Activated naive CD8-positive, alpha-beta T cell treated with anti-CD3 and anti-CD28 coated beads for 36 hours (primary cell): ENCODE results near the gene DDX54. TPM values are rescaled to one million over a fixed set of nuclear protein-coding genes. Genes with fewer than 3 reads are reported as not detected.
"Not testable (repeated sequence)": the region's sequence is repeated elsewhere in the genome, so short reads cannot be mapped to it uniquely, and the experiment has no call there.

Experiments
- DNase-seq: peaks from one replicate; pipeline ENCODE4 v3.0.0; 2021
- H3K27ac Mint-ChIP-seq: one replicate; pipeline ENCODE4 v1.8.0; 2022; ENCODE audit warnings: mild to moderate bottlenecking, moderate library complexity, mixed read lengths
- H3K27me3 Mint-ChIP-seq: one replicate; pipeline ENCODE4 v1.8.0; 2022; ENCODE audit warnings: mild to moderate bottlenecking, mixed read lengths
- H3K36me3 Mint-ChIP-seq: one replicate; pipeline ENCODE4 v1.8.0; 2021; ENCODE audit warnings: mild to moderate bottlenecking, mixed read lengths
- H3K4me1 Mint-ChIP-seq: one replicate; pipeline ENCODE4 v1.8.0; 2021; ENCODE audit warnings: mixed read lengths
- H3K4me3 Mint-ChIP-seq: one replicate; pipeline ENCODE4 v1.8.0; 2022; ENCODE audit warnings: mild to moderate bottlenecking, moderate library complexity, mixed read lengths
- H3K9me3 Mint-ChIP-seq: one replicate; pipeline ENCODE4 v1.8.0; 2022; ENCODE audit warnings: mixed read lengths
- total RNA-seq, 2 experiments: library from RNA; stranded (reverse); gene quantifications; one replicate each; pipeline ENCODE4 v1.2.3, GENCODE V29; 2021

Gene DDX54
- total RNA-seq, 2 experiments from 2014 or later: 136 to 145 TPM

DNA sequence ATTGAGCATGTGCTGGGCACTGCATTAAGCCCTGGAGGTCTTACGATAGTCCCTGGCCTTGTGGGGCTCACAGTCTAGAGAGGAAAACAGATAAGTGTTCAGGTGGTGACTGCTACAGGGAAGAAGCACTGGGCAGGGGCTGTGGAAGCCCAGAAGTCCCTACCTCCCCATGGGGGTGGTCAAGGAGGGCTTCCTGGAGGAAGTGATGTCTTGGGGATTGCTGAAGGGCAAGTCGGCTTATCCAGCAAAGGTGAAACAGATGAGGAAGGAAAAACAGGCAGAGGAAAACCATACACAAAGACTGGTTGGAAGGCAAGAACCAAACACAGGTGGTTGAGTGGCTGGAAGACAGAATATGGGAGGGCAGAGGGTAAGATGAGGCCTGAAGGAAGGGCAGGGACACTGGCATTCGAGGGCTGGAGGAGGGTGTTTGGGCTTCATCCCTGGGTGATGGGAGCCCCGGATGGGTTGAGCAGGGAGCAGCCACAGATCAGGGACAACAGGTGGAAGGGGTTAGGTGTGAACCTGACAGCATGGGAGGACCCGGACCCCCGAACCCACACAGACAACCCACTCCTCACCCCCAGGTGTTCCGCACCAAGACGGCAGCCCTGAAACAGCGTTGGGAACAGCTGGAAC is 33.0 kb downstream of the DDX54 start:
- Mint-ChIP-seq H3K4me1 (peaks cover 20% of the 10 kb centered on the region), H3K36me3 (no peaks in the 10 kb centered on the region), H3K4me3 (peak overlapping the region; percentile 71), H3K27me3 (peaks cover 30% of the 10 kb centered on the region), H3K27ac (peak overlapping the region; percentile 15), H3K9me3 (no peaks in the 10 kb centered on the region)
- DNase-seq: no peak

- Mint-ChIP-seq H3K9me3 (no peaks in the 10 kb centered on the region), H3K4me1 (peaks cover 14% of the 10 kb centered on the region), H3K4me3 (no peak overlapping the region), H3K27ac (no peak overlapping the region), H3K27me3 (peaks cover 30% of the 10 kb centered on the region), H3K36me3 (no peaks in the 10 kb centered on the region)
- no peak for DNase-seq
These were observed 33.6 kb downstream of the DDX54 start for GRCh38 chr12:113151655-113152054.

GRCh38 chr12:113149361-113150150 is 35.7 kb downstream of the DDX54 start, which contains the start of gene CFAP73:
CFAP73 (plus strand) TSS chr12:113149724; CDS start chr12:113149858, 134 bp downstream.
- peaks cover 25% of the 10 kb centered on the region for H3K27me3 Mint-ChIP-seq
- H3K36me3 Mint-ChIP-seq: no peaks in the 10 kb centered on the region
- peaks cover 11% of the 10 kb centered on the region for H3K4me1 Mint-ChIP-seq
- no peak within 1 kb of the TSS for H3K27ac Mint-ChIP-seq
- no peak within 1 kb of the TSS for H3K4me3 Mint-ChIP-seq
- DNase-seq: peak; percentile 47
- H3K9me3 Mint-ChIP-seq: no peaks in the 10 kb centered on the region

DNA sequence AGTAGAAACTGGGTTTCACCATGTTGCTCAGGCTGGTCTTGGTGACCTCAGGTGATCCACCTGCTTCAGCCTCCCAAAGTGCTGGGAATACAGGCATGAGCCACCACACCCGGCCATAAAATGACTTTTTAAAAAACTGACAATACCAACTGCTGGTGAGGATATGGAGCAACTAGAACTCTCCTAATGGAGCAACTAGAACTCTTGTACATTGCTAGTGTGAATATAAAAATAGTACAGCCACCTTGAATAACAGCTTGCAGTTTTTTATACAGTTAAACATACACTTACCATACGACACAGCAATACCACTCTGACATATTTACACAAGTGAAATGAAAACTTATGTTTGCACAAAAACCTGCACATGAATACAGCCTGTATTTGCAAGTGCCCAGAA is 38.3 kb downstream of the DDX54 start:
- Mint-ChIP-seq H3K4me3 (no peak overlapping the region), H3K27me3 (peaks cover 11% of the 10 kb centered on the region), H3K4me1 (peaks cover 5% of the 10 kb centered on the region), H3K36me3 (no peaks in the 10 kb centered on the region), H3K27ac (no peak overlapping the region), H3K9me3 (no peaks in the 10 kb centered on the region)
- no peak for DNase-seq

DNA sequence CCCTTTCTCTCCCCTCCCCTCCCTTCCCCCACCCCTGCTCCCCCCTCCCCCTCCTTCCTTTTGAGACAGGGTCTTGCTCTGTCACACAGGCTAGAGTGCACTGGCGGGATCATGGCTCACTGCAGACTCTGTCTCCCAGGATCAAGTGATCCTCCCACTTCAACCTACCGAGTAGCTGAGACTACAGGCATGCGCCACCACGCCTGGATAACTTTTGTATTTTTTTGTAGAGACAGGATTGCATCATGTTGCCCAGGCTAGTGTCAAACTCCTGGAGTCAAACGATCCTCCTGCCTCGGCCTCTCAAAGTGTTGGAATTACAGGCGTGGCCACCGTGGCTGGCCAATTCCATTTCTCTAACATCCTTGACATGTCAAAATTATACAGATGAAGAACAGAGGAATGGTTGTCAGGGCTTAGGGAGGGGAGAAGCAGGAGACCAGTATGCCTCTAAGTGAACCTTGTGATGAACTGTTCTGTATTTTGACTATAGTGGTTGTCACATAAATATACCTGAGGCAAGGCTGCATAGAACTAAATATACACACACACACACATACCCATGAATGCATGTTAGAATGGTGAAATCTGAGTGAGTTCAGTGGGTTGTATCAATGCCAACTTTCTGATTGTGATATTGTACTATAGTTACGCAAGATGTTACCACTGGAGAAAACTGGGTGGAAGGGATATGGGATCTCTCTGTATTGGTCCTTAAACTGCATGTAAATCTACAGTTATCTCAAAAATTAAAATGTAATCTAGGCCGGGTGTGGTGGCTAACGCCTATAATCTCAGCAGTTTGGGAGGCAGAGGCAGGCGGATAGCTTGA is 39.3 kb downstream of the DDX54 start:
- Mint-ChIP-seq H3K4me1 (peaks cover 6% of the 10 kb centered on the region), H3K4me3 (no peak overlapping the region), H3K27ac (no peak overlapping the region), H3K36me3 (no peaks in the 10 kb centered on the region), H3K9me3 (no peaks in the 10 kb centered on the region), H3K27me3 (peaks cover 7% of the 10 kb centered on the region)
- DNase-seq: no peak

DNA sequence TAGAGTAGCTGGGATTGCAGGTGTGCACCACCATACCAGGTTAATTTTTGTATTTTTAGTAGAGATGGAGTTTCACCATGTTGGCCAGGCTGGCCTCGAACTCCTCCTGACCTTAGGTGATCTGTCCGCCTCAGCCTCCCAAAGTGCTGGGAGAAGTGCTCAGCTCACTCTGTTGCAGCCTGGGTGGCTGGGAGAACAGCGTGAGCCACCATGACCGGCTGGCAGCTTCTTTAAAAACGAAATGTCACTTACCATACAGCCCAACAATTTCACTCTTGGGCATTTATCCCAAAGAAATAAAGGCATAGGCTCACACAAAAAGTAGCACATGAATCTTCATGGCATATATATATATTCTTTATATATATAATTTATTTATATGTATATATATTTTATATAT is 40.5 kb downstream of the DDX54 start:
- Mint-ChIP-seq H3K27ac (no peak overlapping the region), H3K27me3 (no peaks in the 10 kb centered on the region), H3K4me3 (no peak overlapping the region), H3K9me3 (no peaks in the 10 kb centered on the region), H3K4me1 (peaks cover 6% of the 10 kb centered on the region), H3K36me3 (no peaks in the 10 kb centered on the region)
- no peak for DNase-seq

DNA sequence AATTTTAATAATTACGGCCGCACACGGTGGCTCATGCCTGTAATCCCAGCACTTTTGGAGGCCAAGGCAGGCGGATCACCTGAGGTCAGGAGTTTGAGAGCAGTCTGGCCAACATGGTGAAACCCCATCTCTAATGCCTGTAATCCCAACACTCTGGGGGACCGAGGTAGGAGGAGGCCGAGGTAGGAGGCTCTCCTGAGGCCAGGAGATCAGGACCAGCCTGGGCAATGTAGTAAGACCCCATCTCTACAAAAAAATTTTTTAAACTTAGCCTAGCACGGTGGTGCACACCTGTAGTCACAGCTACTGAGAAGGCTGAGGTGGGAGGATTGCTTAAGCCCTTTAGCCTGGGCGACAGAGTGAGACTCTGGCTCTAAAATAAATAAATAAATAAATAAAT is 41.3 kb downstream of the DDX54 start:
- Mint-ChIP-seq H3K27ac (no peak overlapping the region), H3K36me3 (no peaks in the 10 kb centered on the region), H3K4me3 (no peak overlapping the region), H3K27me3 (no peaks in the 10 kb centered on the region), H3K4me1 (peaks cover 6% of the 10 kb centered on the region), H3K9me3 (no peaks in the 10 kb centered on the region)
- no peak for DNase-seq

- DNase-seq: no peak
- H3K36me3 Mint-ChIP-seq: no peaks in the 10 kb centered on the region
- no peaks in the 10 kb centered on the region for H3K9me3 Mint-ChIP-seq
- H3K4me1 Mint-ChIP-seq: peaks cover 6% of the 10 kb centered on the region
- no peak overlapping the region for H3K4me3 Mint-ChIP-seq
- no peaks in the 10 kb centered on the region for H3K27me3 Mint-ChIP-seq
- no peak overlapping the region for H3K27ac Mint-ChIP-seq
These were observed 42.4 kb downstream of the DDX54 start for GRCh38 chr12:113142886-113143332.

DNA sequence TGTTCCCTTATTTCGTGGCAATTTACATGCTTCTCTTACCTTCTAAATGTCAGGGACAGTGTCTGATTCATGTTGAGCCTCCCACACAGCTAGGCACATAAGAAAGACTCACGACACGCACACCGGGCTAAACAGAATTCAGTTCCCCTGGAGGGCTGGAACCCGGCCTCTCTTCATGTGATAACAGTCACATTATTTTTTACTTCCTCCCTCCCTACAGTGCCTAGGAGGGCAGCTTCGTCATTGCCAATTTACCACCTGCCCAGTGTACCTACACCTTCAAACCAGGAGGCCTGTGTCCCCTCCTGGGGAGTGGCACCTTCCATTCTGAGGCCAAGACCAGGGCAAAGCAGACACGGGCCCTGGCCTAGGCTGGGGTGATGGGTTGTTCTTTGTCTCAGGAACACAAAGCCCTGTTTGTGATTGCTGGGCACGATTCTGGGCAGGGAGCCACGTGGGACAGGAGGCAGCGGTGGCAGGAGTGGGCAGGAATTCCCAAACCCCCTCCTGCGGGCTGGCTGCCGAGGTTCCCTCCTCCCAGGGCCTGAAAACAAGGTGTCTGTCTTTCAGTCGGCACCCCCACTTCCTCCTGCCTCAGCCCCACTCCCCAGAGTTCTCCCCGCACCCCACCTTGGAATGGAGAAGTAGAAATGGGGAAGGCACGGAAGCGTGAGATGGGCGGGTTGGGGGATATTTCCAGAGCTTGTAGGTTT is 42.9 kb downstream of the DDX54 start:
- Mint-ChIP-seq H3K4me1 (peaks cover 6% of the 10 kb centered on the region), H3K27me3 (no peaks in the 10 kb centered on the region), H3K36me3 (no peaks in the 10 kb centered on the region), H3K9me3 (no peaks in the 10 kb centered on the region), H3K27ac (peak overlapping the region; percentile 70), H3K4me3 (no peak overlapping the region)
- DNase-seq: no peak

- not testable (repeated sequence) for H3K36me3 Mint-ChIP-seq, H3K4me1 Mint-ChIP-seq, H3K4me3 Mint-ChIP-seq, H3K27me3 Mint-ChIP-seq, H3K9me3 Mint-ChIP-seq, DNase-seq
- peak overlapping the region; percentile 70 for H3K27ac Mint-ChIP-seq
These were observed 43.6 kb downstream of the DDX54 start for GRCh38 chr12:113141716-113142115.

DNA sequence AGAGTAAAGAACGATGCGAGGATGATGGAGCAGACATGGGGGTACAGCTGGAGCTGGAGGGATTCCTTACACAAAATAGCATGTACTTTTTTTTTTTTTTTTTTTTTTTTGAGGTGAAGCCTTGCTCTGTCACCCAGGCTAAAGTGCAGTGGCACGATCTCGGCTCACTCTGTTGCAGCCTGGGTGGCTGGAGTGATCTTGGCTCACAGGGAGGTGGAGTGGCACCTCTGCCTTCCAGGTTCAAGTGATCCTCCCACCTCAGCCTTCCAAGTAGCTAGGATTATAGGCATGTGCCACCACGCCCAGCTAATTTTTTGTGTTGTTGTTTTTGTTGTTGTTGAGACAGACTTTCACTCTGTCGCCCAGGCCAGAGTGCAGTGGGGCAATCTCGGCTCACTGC is 44.6 kb downstream of the DDX54 start:
- peaks cover 15% of the 10 kb centered on the region for H3K27me3 Mint-ChIP-seq
- H3K4me1 Mint-ChIP-seq: peaks cover 18% of the 10 kb centered on the region
- H3K9me3 Mint-ChIP-seq: no peaks in the 10 kb centered on the region
- no peak overlapping the region for H3K4me3 Mint-ChIP-seq
- DNase-seq: no peak
- H3K36me3 Mint-ChIP-seq: no peaks in the 10 kb centered on the region
- no peak overlapping the region for H3K27ac Mint-ChIP-seq

- H3K4me1 Mint-ChIP-seq: peaks cover 23% of the 10 kb centered on the region
- H3K4me3 Mint-ChIP-seq: no peak overlapping the region
- DNase-seq: no peak
- peaks cover 19% of the 10 kb centered on the region for H3K27me3 Mint-ChIP-seq
- no peak overlapping the region for H3K27ac Mint-ChIP-seq
- no peaks in the 10 kb centered on the region for H3K9me3 Mint-ChIP-seq
- H3K36me3 Mint-ChIP-seq: no peaks in the 10 kb centered on the region
These were observed 46.5 kb downstream of the DDX54 start for GRCh38 chr12:113138826-113139225.

DNA sequence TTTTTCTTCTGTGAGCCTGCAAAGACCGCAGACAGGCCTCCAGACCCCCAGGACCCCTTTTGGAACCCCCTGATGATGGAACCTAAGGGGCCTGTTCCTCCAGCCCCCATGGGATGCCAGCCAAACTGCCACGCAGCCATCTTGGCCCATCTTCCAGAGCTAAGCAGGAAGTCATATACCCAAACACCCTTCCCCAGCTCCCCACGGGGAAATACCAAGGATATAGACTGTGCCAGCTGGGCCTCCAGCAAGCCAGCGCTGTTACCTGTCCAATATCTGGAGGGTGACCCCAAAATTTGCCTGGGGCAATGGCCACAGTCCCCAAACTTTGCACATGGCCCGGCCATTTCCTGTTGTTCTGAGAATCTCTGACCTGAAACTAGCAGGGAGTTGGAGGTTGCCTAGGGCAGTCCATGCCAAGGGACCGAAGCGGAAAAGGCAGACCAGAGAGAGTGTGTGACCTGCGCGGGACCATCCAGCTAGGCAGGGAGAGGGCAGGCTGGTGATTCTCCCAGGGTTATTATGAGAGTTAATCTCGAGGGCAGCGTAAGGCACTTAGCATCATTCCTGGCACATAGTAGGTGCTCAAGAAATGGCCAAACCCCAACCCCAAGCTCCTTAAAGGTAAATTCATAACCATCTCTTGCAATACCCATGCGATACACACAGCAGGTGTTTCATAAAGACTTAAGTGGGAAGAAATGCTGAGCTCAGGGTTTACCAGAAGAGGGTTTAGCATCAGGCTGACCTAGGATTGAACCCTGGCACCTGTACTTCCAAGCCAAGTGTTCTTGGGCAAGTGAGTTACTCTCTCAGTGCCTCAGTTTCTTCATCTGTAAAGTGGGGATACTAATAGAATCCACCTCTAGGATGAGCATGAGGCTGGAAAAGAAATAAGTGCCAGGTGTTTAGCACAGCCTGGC is 47.2 kb downstream of the DDX54 start:
- Mint-ChIP-seq H3K9me3 (no peaks in the 10 kb centered on the region), H3K27me3 (peaks cover 19% of the 10 kb centered on the region), H3K4me3 (no peak overlapping the region), H3K27ac (no peak overlapping the region), H3K4me1 (peaks cover 23% of the 10 kb centered on the region), H3K36me3 (no peaks in the 10 kb centered on the region)
- DNase-seq: no peak

DNA sequence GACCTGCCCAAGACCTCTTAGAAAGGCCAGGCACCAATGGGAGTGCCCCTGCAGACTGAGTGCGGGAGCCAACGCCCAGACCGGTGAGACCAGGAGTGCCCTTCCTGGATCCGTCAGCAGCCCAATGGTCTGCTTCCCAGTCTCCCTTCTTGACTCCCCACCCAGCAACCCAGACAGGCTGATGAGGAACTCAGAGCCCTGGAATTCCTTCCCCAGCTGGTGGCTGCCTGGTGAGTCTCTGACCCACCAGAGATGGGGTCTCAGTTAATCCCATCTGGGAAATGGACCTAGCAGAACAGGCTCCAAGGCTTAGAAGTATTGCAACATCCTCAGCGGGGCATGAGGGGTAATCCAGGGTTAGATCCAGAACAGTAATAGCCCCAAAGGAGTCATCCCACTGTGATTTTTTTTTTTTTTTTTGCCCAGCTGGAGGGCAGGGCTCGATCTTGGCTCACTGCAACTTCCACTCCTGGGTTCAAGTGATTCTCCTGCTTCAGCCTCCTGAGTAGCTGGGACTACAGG is 48.2 kb downstream of the DDX54 start:
- no peak for DNase-seq
- peaks cover 20% of the 10 kb centered on the region for H3K4me1 Mint-ChIP-seq
- H3K4me3 Mint-ChIP-seq: no peak overlapping the region
- H3K9me3 Mint-ChIP-seq: no peaks in the 10 kb centered on the region
- peaks cover 19% of the 10 kb centered on the region for H3K27me3 Mint-ChIP-seq
- H3K36me3 Mint-ChIP-seq: no peaks in the 10 kb centered on the region
- no peak overlapping the region for H3K27ac Mint-ChIP-seq
